ENCODE results near the gene ARMC7.
"Not testable (repeated sequence)": the region's sequence is repeated elsewhere in the genome, so short reads cannot be mapped to it uniquely, and the experiment has no call there.

The ARMC7 gene

GRCh38 chr17:75154195-75155106 lies 44.7 kb downstream of the ARMC7 start, which contains the start of gene JPT1:
Gene JPT1 (minus strand): TSS chr17:75154512. CDS start chr17:75154397, 115 bp downstream.
- DNase-seq (ENCODE audit: low read depth in 2 of 2) = peak; percentile 95 to 97

GRCh38 chr17:75155191-75155601 lies 45.4 kb downstream of the ARMC7 start:
- DNase-seq (ENCODE audit: low read depth in 2 of 2) = no peak

- not testable (repeated sequence) for DNase-seq (ENCODE audit: low read depth in 2 of 2)
These were observed 48.7 kb downstream of the ARMC7 start for GRCh38 chr17:75158480-75158879.

- no peak for DNase-seq (ENCODE audit: low read depth in 2 of 2)
These were observed 49.6 kb downstream of the ARMC7 start for GRCh38 chr17:75159196-75160031.

- DNase-seq (ENCODE audit: low read depth in 2 of 2) = no peak
These were observed 50.4 kb downstream of the ARMC7 start for GRCh38 chr17:75160211-75160610.

- DNase-seq (ENCODE audit: low read depth in 2 of 2) = no peak
These were observed 53.3 kb downstream of the ARMC7 start for GRCh38 chr17:75163074-75163473.

- DNase-seq (ENCODE audit: low read depth in 2 of 2) = not testable (repeated sequence)
These were observed 54.8 kb downstream of the ARMC7 start for GRCh38 chr17:75164606-75165005.

- no peak for DNase-seq (ENCODE audit: low read depth in 2 of 2)
These were observed 59.2 kb downstream of the ARMC7 start for GRCh38 chr17:75168998-75169397.

- DNase-seq (ENCODE audit: low read depth in 2 of 2) = no peak
These were observed 63.8 kb downstream of the ARMC7 start for GRCh38 chr17:75173526-75173925.

- DNase-seq (ENCODE audit: low read depth in 2 of 2) = no peak
These were observed 65.2 kb downstream of the ARMC7 start for GRCh38 chr17:75174996-75175395.

GRCh38 chr17:75176625-75177024 lies 66.9 kb downstream of the ARMC7 start:
- DNase-seq (ENCODE audit: low read depth in 2 of 2) = no peak

GRCh38 chr17:75178453-75178852 lies 68.7 kb downstream of the ARMC7 start:
- DNase-seq (ENCODE audit: low read depth in 2 of 2) = no peak

Measured in stimulated activated CD4-positive, alpha-beta T cell treated with anti-CD3 and anti-CD28 coated beads, Interleukin-1b, Interleukin-23, amount 100 ng/mL, for 4 hours (primary cell).